Esophagus mucosa (tissue), 1 donor: Measurements from ENCODE around the gene SIK2. TPM values are rescaled to one million over a fixed set of nuclear protein-coding genes. Genes with fewer than 3 reads are reported as not detected.
"Not testable (repeated sequence)": the region's sequence is repeated elsewhere in the genome, so short reads cannot be mapped to it uniquely, and the experiment has no call there.

ENCODE experiments used
- ATAC-seq: fragments of 200-7000 bp; cut with Tn5 transposase; one replicate; pipeline ENCODE4 v1.9.1; 2020
- total RNA-seq: library from RNA; stranded (reverse); gene quantifications from one replicate; pipeline ENCODE4 v1.2.4, GENCODE V29; 2023
- donor health status: DM: yes; HTN: yes; CAD: no.

The SIK2 gene
- total RNA-seq, 1 donor from 2014 or later, result 6.8 TPM

DNA sequence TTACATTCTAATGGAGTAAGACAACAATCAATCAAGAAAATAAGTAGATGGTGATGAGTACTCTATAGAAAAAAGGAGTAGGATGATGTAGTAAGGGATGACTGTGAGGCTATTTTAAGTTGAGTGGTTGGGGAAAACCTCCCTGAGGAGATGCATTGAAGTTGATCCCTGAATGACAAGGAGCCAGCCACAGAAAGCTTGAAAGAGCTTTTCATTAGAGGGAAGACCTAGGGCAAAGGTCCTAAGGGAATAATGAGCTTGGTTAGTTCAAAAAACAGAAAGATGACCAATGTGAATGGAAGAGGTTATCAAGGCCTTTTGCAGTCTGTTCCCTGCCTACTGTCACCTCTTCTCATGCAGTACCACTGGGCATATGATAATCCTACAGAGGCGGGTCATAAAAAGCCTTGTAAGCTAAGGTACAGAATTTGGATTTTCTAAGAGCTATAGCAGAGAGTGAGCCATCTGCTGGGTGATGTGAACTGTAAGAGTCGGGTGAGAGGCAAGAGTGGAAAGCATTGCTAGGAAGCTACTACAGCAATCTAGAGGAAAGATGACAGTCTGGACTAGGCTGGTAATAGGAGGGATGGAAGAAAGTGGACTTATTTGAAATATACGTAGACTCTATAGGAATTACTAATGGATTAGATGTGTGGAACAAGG is 160.9 kb downstream of the SIK2 start:
- ATAC-seq, result no peak

DNA sequence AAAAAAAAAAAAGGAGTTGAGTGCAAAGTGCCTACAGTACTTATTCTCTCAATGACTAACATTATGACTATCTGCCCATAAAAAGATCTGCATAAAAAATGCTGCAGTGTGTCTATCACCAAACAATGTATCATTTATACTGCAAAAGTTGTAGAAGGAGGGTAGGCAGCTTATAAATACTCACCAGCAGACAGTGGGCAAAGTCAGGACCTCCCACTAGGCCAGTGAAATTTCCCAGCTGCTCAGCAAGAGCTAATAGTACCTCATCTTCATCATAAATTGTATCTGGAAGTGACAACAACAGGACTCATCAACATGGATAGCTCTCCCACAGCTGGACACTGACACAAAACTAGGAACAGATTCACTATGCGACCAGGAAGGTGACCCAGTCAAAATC is 162.4 kb downstream of the SIK2 start:
- no peak for ATAC-seq

DNA sequence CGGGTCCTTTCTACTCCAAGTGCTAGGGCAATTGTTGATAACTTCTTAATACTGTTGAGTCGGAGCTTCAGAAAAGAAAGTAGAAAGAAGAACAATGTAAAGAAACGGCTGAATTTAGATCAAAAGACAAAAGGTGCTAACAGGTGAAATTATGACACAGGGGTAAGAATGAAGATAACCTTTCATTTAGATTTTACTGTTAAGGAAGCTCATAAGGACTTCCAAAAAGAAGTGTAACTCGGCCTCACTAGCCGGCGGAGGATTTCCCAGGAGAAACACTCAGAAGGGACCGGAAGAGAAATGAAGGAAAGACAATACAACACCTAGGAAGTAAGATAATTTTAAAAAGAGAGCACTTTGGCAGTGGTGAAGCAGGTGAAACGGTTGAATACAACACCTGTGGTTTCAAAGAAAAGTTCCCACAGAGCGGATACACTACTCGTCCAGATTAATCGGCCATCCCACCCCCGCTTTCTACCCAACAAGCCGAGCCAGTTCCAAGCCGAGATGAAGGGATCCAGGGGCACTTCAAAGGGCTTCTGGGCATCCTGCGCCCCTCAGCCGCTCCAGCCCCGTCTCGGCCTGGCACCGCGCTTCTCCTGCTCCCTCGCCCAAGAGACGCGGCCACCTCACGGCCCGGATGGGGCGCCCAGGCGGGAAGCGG is 163.2 kb downstream of the SIK2 start:
- peak; percentile 35 for ATAC-seq

DNA sequence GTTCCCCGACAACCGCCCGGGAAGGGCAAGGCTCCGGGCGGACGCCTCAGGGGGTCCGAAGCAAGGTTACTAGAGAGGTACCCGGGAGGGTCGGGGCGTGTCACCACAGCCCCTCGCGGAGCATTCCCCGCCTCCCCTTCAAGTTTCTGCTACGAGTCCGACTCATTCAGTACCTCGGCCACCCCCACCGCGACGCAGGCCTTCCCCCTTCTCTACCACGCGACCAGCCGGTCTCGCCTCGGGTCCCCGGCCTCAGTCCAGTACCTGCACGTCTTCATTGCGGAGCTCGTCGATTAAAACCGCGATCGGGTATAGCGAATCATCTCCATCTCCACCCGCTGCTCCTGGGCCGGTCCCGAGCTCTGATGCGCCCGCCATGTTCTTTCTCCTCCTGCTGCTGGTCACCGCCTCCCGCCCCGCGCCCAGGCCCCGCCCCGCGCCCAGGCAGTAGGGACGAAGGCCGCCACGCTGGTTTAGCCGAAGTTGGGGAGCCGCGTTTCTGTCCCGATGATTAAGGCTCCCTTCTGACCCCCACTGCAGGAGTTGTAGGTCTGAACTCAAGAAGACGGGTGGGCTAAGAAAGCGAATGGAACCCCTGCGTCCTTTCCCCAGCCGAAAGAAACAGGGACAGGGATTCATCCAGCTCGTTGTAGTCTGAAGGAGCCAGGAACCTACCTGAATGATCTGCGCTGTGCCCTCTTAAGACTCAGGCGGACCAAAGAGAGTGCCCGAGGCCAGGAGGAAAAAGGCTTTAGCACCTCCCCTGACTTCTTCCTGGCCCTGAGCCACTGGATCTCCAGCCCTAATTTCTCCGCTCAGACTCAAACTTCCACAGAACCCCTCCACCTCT is 164.0 kb downstream of the SIK2 start, which contains the start of gene PPP2R1B:
TSS of gene PPP2R1B (minus strand) at position 406 of the 850 bp plus-strand sequence. CDS start at position 378, 28 bp downstream.
- ATAC-seq, result peak; percentile 94

DNA sequence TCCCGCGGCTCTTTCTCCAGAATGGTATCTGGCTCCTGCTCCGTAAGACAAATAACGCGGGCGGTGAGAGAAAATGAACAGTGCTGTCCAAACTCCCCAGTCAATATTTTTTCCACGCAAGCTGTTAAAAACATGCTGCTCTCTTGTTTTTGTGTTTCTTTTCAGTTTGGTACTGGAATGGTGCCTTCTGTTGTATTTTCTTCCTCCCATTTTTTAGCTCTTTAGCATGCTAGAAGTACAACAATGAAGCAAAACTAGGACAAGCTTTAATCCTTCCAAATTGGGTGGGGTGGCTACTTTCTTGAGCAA is 164.5 kb downstream of the SIK2 start:
- ATAC-seq, result no peak

DNA sequence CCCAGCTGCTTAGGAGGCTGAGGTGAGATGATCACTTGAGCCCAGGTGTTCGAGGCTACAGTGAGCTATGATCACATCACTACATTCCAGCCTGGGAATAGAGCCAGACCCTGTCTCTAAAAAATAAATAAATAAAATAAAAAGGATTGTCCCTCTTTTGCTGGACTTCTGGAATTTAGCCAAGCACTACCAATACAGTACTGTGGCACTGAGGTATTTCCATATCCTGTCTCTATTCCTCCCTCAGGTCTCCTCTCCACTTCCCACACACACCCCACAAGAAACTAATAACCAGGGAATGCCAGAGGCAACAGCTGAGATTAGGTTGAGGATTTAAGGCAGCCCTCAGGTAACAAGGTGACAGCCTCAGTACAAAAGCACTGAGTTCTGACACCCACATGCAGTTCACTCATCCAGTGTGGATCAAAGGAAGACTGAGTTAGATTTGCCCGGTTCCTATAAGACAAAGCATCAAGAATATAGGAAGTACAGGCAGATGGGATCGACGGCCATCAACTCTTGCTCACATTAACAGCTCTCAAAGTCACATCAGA is 168.4 kb downstream of the SIK2 start:
- ATAC-seq, result no peak

DNA sequence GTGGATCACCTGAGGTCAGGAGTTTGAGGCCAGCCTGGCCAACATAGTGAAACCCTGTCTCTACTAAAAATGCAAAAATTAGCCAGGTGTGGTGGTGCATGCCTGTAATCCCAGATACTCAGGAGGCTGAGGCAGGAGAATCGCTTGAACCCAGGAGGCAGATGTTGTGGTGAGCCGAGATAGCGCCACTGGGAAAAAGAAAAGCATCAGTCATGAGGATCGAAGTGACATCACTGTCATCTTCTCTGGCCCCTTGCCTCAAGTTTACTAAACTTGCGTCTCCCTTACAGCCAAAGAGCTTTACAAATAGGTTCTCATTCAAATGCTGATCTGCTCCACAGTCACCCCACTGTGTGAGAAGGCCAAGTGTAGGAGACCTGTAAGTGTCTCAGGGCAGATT is 169.0 kb downstream of the SIK2 start:
- ATAC-seq, result not testable (repeated sequence)

DNA sequence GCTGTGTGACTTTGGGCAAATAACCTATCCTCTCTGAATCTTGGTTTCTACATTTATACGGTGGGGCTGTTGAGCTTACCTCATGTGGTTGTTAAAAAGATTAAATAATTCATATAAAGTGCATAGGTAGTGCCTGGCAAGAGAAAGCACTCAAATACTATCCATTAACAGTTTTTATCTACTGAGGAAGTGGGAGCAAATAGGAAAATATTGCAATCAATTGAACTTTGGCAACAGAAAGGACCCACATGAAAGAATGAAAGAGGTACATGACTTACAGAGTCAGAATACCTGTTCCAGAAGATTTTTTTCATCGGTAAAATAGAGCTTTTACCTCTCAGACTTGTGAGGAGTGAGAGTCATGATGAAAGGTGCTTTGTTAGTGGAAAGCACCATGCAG is 170.3 kb downstream of the SIK2 start:
- no peak for ATAC-seq

DNA sequence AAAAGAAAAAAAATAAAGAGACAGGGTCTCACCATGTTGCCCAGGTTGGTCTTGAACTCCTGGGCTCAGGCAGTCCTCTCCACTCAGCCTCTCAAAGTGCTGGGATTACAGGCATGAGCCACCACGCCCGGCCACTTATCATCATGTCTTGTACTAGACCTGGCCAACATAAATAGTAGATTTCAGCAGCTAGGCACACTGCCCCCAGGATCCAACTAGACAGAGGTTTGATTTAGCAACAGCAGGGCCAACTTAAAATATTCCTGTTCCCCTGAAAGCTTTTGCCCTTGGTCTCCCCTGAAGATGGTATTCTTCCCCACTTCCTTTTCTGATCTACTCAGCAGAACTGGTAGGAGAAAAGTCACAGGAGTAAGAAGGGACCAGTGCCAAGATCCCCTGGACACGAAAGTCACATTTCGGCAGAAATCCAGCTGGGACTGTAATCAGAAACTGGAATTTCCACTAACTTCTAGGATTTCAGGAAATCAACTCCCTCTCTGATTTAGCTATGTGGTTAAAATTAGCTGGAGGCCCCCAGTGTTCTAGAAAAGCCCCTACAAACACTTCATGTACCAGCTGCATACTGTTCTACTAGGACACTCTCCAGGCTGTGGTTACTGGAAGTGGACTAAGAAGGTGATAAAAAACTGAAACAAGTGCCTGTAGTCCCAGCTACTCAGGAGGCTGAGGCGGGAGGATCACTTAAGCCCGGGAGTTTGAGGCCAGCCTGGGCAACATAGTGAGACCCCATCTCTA is 172.9 kb downstream of the SIK2 start:
- ATAC-seq, result no peak

DNA sequence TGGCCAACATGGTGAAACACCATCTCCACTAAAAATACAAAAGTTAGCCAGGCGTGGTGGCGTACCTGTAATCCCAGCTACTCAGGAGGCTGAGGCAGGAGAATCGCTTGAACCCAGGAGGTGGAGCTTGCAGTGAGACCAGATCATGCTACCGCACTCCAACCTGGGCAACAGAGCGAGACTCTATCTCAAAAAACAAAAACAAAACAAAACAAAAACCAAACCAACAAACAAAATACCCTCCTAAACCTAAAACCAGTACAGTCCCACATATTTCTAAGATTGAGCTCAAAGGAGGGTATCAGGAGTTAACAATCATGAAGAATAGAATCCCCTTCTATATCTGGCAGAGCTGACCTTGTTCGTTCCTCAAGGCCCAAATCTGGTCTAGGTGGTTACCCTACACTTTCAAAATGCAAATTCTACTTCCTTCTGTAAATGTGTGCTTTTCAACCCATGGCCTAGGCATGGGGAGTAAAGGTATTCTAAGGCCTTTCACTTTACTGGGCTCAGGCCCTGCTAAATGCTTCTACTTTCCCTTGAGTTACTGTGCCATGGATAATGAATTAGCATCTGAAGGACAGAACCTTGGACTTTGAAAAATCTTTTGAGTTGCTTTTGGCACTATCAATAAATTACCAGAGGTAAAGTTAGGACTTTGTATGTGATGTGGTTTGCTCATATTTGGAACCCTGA is 174.3 kb downstream of the SIK2 start:
- peak; percentile 55 for ATAC-seq

DNA sequence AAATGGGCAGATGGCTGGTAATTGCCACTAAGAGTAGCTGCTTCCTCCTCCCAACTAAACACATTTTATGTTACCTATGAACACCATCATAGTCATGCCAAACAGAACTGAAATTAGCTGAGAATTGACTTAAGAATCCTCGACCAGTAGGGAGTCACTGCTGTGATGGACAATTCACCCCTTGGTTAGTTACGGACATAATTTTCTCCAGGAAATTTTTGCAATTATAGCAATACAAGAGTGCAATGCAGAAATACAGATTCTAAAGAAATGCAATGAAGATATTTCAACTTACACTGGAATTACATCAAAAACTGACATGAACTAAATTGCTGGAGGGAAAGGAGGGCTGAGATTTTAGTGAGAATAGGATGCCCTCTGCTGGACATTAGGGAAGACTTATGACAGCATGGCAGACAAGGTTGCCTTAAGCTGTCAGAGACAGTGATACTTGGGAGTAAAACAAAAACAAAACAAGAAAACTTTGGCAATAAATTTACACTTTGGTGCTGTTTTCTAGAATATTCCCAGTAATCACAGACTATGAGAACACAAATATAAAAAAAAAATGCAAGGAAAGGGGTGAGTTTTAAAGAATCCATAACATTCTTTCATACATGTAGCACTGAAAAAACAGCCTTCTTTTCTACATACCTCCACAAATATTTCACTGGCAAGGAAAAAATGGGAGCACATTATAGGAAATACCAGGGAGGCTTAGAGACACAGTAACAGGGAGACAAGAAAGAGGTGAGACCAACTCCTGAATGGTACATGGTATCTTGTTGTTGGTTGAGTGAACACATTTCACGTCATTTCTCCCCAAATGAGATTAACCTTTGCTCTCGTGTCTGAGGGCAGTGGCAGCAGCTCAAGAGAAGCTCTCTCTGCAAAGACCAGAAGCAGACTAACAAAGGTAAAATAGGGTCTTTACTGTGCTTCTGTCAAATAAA is 175.1 kb downstream of the SIK2 start:
- ATAC-seq, result peak; percentile 79

DNA sequence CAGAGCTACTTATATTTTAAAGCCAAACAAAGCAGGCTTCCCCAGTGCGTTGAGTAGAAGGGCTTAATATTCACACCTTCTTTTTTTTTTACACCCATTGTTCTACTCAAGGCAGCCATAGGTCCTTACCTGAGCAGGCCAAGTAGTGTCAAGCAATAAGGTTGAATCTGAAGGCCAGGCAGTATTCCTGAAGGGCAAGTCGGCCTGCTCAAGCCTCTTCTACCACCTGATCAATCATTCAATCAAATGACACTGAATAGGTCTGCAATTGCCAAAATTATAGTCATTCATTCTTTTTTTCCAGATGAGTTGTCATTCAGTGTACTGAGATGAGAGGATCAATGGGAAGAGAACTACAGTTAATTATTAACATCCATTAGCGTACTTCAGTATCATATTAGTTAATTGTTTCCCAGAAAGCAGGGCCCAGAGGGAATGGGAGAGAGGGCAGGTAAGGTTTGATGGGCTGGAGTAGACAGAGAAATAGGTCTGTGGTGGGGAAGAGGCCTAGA is 175.9 kb downstream of the SIK2 start:
- ATAC-seq, result no peak

DNA sequence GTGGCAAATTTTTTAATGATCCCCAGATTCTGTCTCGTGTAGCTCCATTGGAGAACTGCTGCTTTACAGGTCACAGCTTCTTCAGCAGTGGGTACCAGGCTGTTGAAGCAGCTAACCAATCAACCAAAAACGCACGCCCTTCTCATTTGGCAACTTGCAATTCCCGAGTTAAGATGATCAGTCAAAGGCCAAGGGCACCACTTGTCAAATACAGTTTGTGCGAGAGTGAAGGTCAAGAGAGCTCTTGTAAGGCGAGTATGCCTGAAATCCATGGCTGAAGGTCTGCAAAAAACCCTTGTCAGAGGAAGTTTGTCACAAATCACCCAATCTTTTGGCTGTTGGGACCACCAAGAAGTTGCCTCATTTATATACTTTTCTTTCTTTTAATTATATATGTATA is 176.9 kb downstream of the SIK2 start:
- no peak for ATAC-seq

Other genes starting within 250 kb of the SIK2 start
- 2.6 TPM for gene POU2AF1, start 223.2 kb upstream of the SIK2 start, total RNA-seq
- gene BTG4, start 90.1 kb upstream of the SIK2 start, total RNA-seq, result not detected
- not detected for gene HOATZ, start 87.7 kb upstream of the SIK2 start, total RNA-seq
- gene LAYN, start 61.7 kb upstream of the SIK2 start, total RNA-seq, result 1.9 TPM
- 28.7 TPM for gene PPP2R1B, start 163.9 kb downstream of the SIK2 start, total RNA-seq